ENCODE measurements around the gene DLX5.
"Not testable (repeated sequence)": the region's sequence is repeated elsewhere in the genome, so short reads cannot be mapped to it uniquely, and the experiment has no call there.

DLX5 gene

GRCh38 chr7:97024209-97025129 is at the start of gene DLX5:
TSS of gene DLX5 (minus strand) at chr7:97024831. CDS start at chr7:97024623, 208 bp downstream.
- H3K4me1 ChIP-seq = 0 out of 2 replicates have a peak, but pooled peaks cover 4% of the 10 kb centered on the region
- no peak within 1 kb of the TSS for H3K4me2 ChIP-seq
- peaks cover 28% of the 10 kb centered on the region; the same call in 1 of the 2 replicates for H4K20me1 ChIP-seq
- H3K27me3 ChIP-seq = peaks cover 85% of the 10 kb centered on the region
- H3K27ac ChIP-seq = no peak within 1 kb of the TSS
- no peaks in the 10 kb centered on the region for H3K36me3 ChIP-seq
- H3K9me3 ChIP-seq = peaks cover 54% of the 10 kb centered on the region
- H3K9ac ChIP-seq = no peak within 1 kb of the TSS
- H3K4me3 ChIP-seq = peak within 1 kb of the TSS; percentile 28; the same call in 1 of the 2 replicates
- no peak for TF ChIP-seq Cebpa-rat (IDR thresholded peaks at IDR 0.05)

DNA sequence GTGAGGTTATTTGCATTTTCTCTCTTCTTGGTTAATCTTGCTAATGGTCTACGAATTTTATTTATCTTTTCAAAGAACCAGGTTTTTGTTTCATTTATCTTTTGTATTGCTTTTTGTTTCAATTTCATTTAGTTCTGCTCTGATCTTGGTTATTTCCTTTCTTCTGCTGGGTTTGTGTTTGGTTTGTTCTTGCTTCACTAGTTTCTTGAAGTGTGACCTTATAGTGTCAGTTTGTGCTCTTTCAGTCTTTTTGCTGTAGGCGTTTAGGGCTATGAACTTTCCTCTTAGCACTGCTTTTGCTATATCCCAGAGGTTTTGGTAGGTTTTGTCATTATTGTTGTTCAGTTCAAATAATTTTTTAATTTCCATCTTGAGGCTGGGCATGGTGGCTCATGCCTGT is 47.4 kb upstream of the DLX5 start:
- not testable (repeated sequence) for H3K27ac ChIP-seq, H3K4me2 ChIP-seq, H3K4me1 ChIP-seq, H3K9me3 ChIP-seq, H4K20me1 ChIP-seq, H3K36me3 ChIP-seq, H3K9ac ChIP-seq, H3K4me3 ChIP-seq, H3K27me3 ChIP-seq

DNA sequence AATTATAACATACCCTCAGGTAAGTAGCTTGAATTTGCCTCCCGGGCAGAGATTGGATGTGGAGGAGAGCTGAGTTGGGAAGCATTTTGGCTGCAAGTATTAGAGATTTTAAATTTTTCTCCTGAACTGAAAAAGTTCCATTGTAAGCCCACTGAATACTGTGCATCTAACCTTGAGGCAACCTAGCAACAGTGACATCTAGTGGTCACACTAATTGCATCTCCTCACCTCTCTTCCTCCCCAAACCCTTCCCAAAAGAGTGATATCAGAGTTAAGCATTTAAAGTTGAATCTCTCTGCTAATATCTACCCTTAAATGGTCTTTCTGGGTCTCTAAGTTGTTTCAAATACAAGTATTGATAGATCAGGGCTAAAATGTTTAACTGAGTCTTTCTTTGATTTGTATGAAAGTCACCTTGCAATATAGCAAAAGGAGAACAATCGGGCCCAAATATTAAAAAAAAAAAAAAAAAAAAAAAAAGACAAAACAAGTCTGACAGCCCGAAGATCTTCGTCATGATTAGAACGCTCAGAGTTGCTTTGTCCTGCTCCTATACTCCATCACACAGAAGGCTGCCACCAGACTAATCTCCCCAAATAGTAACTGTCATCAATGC is 40.4 kb upstream of the DLX5 start:
- no peak overlapping the region for H3K9ac ChIP-seq
- no peak overlapping the region for H3K4me3 ChIP-seq
- no peak overlapping the region for H3K4me2 ChIP-seq
- no peaks in the 10 kb centered on the region for H4K20me1 ChIP-seq
- no peak overlapping the region for H3K27ac ChIP-seq
- H3K27me3 ChIP-seq = no peaks in the 10 kb centered on the region
- no peaks in the 10 kb centered on the region for H3K4me1 ChIP-seq
- TF ChIP-seq Cebpa-rat (IDR thresholded peaks at IDR 0.05) = no peak
- H3K9me3 ChIP-seq = no peaks in the 10 kb centered on the region
- H3K36me3 ChIP-seq = no peaks in the 10 kb centered on the region

DNA sequence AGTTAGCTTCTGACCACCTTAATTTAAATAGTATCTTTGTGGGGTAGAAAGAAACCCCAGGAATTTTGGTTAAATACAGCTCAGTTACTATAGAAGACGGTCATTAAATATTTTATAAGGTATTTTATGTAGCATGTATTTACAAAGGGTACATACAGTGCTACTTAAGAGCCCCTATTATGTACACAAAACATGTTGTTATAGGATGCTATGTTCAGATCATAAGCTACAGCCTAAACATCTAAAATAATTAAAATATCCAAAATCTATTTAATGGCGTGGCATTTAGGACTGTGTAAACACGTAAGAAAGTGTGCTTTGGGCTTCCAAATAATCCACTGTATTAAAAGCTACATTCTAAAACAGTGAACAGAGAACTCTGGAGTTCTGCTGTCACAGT is 39.4 kb upstream of the DLX5 start:
- no peak overlapping the region for H3K9ac ChIP-seq
- TF ChIP-seq Cebpa-rat (IDR thresholded peaks at IDR 0.05) = no peak
- no peak overlapping the region for H3K4me3 ChIP-seq
- H3K9me3 ChIP-seq = peaks cover 5% of the 10 kb centered on the region; the same call in 1 of the 2 replicates
- H3K27me3 ChIP-seq = no peaks in the 10 kb centered on the region
- no peaks in the 10 kb centered on the region for H4K20me1 ChIP-seq
- no peaks in the 10 kb centered on the region for H3K36me3 ChIP-seq
- H3K27ac ChIP-seq = no peak overlapping the region
- no peaks in the 10 kb centered on the region for H3K4me1 ChIP-seq
- H3K4me2 ChIP-seq = no peak overlapping the region

- Histone ChIP-seq H3K4me3 (no peak overlapping the region), H3K4me1 (no peaks in the 10 kb centered on the region), H4K20me1 (no peaks in the 10 kb centered on the region), H3K27me3 (no peaks in the 10 kb centered on the region), H3K9ac (no peak overlapping the region), H3K9me3 (no peaks in the 10 kb centered on the region), H3K36me3 (no peaks in the 10 kb centered on the region), H3K27ac (no peak overlapping the region), H3K4me2 (no peak overlapping the region)
- no peak for TF ChIP-seq Cebpa-rat (IDR thresholded peaks at IDR 0.05)
Observed at GRCh38 chr7:97043281-97043680, 18.6 kb upstream of the DLX5 start.

GRCh38 chr7:97039374-97040065 is 14.9 kb upstream of the DLX5 start:
- Histone ChIP-seq H4K20me1 (no peaks in the 10 kb centered on the region), H3K4me1 (no peaks in the 10 kb centered on the region), H3K36me3 (no peaks in the 10 kb centered on the region), H3K4me3 (no peak overlapping the region), H3K27me3 (no peaks in the 10 kb centered on the region), H3K9ac (no peak overlapping the region), H3K27ac (no peak overlapping the region), H3K4me2 (no peak overlapping the region), H3K9me3 (0 out of 2 replicates have a peak, but pooled peaks cover under 1% of the 10 kb centered on the region)
- TF ChIP-seq Cebpa-rat (IDR thresholded peaks at IDR 0.05) = no peak

GRCh38 chr7:97034213-97034852 is 9.7 kb upstream of the DLX5 start:
- not testable (repeated sequence) for H3K9me3 ChIP-seq, H4K20me1 ChIP-seq, H3K27ac ChIP-seq, H3K4me1 ChIP-seq, H3K4me2 ChIP-seq, H3K9ac ChIP-seq, H3K4me3 ChIP-seq, H3K36me3 ChIP-seq, H3K27me3 ChIP-seq

DNA sequence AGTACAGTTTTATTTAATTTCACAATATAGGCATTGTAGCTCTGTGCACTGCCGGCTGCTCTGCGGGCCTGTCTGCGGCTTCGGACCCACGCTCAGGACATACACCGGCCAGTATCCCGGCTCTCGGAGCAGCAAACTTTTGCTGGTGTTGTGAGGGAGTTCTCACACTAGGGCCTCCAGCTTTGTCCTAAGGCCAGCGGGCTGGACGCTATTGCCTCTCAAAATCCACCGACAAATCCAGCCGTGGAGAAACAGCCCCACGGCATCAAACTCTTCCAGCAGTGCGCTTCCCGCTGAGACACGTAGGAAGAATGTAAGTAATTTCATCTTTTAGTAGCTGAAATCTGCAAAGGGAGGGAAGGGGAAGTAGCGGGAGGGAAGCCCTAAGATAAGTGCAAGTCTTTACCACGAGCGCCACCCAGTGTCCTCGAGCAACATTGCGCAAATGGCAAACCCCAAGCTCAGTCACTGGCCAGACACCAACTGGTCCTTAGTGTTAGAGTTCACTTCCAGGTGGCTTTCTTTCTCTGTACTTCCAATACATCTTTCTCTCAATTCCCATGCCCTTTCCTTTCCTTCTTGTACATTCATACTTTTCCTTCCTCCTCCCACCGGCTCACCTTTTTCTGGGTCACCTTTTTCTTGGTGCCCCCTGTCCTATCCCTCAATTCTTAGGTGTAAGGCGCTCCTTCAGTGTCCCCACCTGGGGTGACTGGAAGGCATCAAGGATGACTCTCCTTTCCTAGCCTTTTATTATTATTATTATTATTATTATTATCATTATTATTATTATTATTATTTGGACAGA is 3.0 kb upstream of the DLX5 start:
- Histone ChIP-seq H3K27me3 (peaks cover 53% of the 10 kb centered on the region), H3K4me3 (no peak overlapping the region), H3K27ac (no peak overlapping the region), H3K4me1 (0 out of 2 replicates have a peak, but pooled peaks cover 4% of the 10 kb centered on the region), H3K9me3 (peaks cover 33% of the 10 kb centered on the region), H3K36me3 (no peaks in the 10 kb centered on the region), H4K20me1 (peaks cover 28% of the 10 kb centered on the region; the same call in 1 of the 2 replicates), H3K9ac (no peak overlapping the region), H3K4me2 (peak overlapping the region; percentile 56)
- TF ChIP-seq Cebpa-rat (IDR thresholded peaks at IDR 0.05) = no peak

Data from BLaER1 (cell line).